ENCODE results near the gene GHR.

Gene GHR

GRCh38 chr5:42518595-42519221, 95.5 kb downstream of the GHR start:
- DNase-seq = no peak

- no peak for DNase-seq
Measured at GRCh38 chr5:42520203-42520602, 97.0 kb downstream of the GHR start.

DNA sequence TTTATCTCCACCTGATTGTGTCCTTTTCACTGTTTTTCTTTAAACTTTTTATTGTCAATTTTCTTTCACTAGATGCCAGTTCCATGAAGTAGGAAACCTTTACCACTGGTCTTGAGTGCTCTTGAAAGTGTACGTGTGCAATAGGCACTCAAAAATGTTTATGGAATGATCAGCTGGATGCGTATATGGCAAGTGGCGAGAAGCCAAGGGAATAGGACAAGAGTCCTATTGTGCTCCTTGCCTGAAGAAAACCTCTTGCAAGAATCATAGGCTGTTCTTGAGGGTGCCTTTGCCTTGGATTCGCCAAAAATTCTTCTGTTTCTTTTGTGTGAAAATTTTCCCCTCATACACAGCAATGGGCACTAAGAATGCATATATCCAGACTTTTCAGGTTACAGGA, 97.7 kb downstream of the GHR start:
- no peak for DNase-seq

DNA sequence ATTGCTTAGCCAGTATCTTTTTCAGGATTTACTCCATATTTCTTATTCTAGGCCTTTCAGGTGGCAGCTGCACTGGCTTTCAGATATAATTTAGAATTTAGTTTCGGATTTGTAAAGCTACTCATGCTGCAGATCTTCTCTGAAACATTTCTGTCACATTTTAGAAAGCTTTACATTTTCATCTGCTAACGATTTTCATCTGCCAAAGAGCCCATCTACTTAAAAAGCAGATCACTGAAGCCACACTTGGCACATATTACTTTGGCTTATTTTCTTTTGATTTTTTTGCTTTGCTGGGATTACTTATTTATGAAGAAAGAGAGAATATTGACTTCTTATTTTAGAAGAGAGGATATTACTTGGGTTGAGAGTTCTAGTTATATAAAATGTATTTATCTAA, 98.2 kb downstream of the GHR start:
- DNase-seq = no peak

DNA sequence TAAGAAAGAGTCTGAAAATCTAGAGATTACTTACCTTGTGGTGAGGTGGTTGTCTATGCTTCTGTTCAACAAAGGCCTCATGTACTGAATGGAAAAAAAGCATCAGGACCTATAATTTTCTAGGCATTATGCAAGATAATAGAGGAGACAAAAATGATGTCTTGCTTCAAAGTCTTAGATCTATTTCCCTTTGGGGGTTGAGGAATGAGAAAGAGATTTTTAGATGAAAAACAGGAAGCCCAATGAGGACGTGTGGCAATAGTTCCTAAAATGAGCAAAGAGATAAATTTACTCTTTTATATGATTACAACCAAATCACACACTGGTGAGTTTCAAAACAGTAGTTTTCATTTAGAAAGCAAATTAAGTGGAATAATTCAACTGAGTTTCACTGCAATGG, 99.5 kb downstream of the GHR start:
- no peak for DNase-seq

DNA sequence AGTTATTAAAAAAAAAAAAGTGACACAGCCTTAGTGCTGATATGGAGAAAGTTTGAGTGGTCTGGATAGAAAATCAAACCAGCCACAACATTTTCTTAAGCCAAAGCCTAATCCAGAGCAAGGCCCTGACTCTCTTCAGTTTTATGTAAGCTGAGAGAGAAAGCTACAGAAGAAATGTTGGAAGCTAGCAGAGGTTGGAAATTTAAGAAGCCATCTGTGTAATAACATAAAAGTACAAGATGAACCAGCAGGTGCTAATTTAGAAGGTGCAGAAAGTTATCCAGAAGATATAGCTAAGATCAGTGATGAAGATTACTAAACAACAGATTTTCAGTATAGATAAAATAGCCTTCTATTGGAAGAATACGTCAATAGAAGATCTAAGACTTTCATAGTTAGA, 102.9 kb downstream of the GHR start:
- DNase-seq = no peak

GRCh38 chr5:42531611-42532010, 108.4 kb downstream of the GHR start:
- DNase-seq = no peak

DNA sequence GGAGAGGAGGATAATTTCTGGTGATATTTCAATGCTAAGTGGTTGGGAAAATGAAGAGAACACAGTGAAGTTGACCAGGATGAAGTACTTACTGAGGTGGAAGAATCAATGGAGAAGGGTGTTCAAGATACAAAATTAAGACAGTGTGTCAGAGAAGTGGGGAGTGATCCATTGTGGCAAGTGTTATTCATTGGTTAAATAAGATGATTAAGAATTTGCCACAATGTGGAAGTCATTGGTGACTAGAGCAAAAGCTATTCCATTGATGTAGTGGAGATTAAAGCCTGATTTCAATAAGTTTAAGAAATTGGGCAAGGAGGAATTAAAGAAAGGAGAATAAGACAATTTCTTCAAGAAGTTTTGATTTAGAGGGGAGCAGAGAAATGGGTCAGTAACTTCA, 118.9 kb downstream of the GHR start:
- DNase-seq = no peak

GRCh38 chr5:42543774-42544173, 120.5 kb downstream of the GHR start:
- DNase-seq = no peak

- DNase-seq = no peak
Measured at GRCh38 chr5:42545038-42545437, 121.8 kb downstream of the GHR start.

- DNase-seq = no peak
Measured at GRCh38 chr5:42547141-42547540, 123.9 kb downstream of the GHR start.

DNA sequence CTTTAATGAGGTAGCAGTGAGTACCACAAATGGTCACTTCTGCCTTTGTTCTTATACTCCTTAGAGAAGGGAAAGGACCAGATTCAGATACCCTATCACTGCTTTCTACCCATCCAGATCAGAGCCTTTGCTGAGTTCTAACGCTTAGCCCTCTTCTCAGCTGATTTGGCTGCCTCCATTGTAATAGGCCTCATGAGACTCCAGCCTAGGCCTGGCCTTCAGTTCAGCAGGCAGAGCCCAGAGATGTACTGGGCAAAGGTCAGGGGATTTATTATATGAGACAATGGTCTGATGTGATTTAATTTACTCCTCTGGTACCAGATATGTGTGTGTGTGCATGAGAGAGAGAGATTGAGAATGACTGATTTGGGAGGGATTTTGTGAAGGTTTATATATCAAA, 124.7 kb downstream of the GHR start:
- DNase-seq = no peak

DNA sequence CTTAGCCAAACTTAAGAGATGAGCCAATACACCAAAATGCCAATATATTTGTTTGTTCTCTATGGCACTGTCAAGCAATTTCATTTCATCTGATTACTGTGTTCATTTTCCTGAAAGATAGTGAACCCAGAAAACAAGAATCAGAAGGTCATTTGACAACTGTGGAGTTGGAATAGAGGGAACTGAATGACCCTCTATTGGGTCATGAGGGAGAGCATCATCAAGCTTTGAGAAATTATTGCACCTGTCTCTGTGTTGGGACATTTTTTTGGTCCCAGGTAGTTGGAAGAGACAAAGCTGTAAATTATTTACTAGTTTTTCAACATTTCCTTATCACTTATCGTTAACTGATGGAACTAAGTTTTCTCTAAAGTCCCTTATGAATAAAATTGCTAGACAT, 129.4 kb downstream of the GHR start:
- DNase-seq = no peak

DNA sequence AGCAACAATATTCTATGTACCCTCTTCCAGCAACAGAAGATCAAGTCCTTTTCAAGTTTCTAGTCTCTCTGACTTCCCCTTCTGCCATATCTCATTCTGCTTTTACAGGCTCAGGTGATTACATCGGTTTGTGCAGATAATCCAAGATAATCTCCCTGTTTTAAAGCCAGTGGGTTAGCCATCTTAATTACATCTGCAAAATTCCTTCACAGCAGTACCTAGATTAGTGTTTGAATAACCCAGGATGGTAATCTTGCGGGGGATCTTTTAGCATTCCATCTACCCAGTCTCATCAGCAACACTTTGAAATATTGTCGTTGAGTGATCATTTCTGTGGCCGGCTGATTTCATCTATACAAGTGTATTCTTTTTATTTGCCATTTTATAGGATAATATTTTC, 130.2 kb downstream of the GHR start:
- no peak for DNase-seq

DNA sequence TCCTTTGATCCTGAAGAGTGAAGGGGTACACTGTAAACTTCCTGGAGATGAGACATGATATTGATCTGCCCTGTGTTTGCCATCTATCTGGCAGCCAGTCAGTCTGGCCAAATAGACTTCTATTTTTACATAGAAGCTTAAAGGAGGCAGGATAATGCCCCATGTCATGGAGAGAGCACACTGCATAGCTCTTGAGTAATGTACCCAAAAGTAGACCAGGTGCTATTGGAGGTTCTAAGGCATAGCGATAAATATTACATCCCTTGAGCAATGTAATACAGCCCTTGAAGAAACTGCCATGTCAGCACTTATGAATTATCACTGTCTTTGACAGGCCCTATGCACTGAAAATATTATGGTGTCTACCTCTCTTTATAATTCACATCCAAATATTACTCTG, 131.8 kb downstream of the GHR start:
- DNase-seq = no peak

DNA sequence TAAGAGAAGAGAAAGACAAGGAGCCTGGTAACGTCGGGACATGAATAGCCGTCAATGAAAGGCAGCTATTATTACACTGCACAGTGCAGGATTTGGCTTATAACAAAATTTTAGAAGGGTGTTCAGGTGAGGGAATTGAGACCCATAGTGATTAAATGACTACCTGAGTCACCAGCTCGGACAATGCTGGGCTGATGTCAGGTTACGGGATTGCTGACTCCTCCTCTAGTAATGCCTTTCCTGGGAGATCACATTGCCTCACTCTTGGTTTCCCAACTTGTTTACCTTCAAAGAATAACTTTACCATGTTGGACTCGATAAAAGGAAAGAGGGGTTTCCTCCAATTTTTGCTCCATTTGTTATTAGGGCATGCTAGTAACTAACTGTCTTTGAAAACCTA, 132.6 kb downstream of the GHR start:
- DNase-seq = no peak

DNA sequence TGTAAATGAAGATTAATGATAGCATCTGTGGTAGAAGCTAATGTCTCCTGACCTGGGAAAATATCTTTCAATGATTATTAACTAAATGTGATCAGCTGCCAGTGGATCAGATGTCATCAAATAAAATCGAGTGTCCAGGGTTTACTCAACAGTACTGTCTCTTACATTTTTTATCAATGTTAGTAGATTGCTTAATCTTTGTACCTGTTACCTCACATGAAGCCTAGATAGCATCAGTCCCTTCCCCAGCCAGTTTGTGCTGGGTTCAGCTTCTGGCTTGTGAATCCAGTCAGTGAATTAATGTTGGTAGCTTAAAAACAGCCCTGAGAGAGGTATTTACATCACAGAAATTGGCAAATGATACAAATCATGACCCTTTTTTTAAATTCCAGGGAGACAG, 134.4 kb downstream of the GHR start:
- DNase-seq = no peak

DNA sequence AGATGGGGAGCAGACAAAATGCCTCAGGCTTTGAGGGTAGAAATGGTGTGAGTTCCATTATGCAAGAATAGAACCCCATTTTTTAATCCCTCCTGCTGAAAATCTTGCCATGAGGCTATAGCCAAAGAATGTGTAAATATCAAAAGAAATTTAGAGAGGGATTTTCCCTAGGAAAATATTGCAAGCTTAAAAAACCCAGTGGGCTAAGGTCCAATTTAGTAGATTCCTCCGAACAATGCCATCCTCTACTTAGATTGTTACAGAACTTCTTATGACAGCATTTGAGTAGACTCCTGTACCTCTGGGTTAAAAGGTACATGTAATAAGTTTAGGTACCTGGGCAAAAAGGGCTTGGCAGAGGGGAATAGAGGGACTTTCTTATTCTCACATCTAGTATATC, 138.4 kb downstream of the GHR start:
- DNase-seq = no peak

- DNase-seq = no peak
Measured at GRCh38 chr5:42564689-42565356, 141.6 kb downstream of the GHR start.

DNA sequence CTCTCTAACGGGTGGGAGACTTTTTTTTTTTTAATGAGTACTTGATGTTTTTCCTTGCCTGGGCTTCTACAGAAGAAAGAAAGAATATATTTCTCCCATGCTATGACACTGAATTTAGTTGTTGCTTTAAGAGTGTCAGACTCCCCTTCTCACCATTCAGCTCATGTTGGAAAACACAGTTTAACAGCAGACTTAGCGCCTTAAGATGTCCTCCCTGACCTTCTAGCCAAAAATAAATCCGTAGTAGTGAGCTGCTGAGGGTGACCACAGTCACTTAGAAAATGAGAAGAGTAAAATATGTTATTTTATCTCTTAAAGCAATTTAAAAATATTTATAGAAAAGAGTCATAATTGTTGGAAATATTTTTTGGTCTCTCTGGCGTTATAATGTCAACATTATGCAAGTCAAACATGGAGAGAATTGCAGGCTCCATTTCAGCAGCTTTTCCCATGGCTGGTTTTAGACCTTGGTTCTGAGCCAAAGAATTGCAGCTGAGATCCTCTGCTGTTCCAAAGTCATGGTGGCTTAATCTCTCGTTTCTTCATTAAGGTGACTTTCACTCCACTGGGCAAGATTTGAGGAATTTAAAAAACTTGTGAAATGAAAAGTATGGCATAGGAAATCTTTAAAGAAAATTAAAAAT, 143.5 kb downstream of the GHR start:
- no peak for DNase-seq

DNA sequence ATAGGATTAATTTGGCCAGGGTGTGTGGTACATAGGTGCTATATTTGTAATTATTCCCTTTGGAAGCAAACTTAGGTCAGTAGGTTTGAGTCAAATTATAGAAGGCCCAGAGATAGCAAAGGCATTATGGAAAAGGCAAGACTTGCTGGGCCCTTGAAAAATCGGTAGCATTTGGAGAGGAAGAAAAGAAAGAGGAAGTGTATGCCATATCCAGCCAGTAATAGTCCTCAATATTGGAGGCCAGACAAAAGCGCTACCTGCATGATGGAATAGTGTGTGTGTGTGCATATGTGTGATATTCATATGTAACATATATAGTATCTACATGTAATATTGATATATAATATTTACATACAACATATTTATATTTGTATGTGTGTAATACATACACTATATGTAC, 146.1 kb downstream of the GHR start:
- DNase-seq = no peak

DNA sequence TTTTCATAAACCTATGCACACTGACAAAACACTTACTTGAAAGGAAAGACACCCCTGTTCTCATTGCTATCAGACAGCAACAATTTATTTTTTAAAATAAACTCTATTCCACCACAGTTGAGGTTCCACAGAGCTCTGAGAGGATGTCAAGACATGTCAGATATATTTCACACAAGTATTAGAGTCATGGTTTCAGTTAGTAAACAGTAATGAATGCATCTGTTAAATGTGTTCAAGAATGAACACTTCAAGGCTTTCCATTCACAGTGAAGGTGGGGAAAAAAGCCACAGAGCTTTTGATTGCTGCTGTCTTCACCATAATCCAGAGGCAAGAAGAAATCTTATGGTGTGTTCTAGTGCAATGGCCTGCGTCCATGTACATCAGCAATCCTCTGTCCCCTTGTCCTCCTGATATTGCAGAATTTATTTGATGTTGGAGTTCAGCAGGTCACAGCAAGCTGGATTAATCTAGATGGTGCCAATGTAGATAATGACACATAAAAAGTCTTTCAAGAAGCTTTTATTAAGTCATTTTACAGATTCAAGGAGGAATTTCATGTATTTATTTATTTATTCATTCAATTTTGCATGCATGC, 146.8 kb downstream of the GHR start:
- no peak for DNase-seq

- DNase-seq = no peak
Measured at GRCh38 chr5:42570966-42571960, 148.0 kb downstream of the GHR start.

Measured in stimulated activated naive CD4-positive, alpha-beta T cell treated with Interleukin-2 at 50 U/mL for 16 hours (primary cell).